Measurements from ENCODE around the gene KLHL34.

KLHL34 gene

DNA sequence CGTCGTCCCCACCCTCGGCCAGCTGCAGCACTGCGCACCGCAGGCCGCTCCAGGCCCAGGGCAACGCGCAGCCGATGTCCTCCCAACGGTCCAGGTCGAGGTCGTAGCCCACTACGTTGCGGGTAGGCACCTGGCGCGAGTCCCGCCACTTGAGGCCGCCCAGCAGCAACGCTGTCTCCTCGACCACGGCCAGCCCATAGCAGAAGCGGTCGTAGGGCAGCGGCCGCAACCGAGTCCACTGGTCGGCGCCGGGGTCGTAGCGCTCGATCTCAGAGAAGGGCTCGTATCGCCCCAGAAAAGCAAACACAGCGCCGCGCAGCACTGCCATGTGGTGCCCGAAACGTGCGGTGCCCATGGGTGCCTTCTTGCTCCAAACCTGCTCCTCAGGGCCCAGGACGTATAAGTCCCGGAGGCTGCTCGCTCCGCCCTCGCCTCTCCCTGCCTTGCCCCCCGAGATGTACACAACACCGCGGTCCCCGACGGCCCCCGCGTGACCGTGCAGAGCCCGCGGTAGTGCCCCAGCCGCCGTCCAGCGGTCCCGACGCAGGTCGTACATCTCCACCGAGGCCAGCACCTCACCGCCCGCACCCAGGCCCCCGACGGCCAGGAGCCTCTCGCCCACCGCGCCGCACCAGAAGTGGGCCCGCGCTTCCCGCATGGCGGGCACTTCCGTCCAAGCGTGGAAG lies 2.1 kb downstream of the KLHL34 start:
- no peak for DNase-seq (ENCODE audit: low spot score)

DNA sequence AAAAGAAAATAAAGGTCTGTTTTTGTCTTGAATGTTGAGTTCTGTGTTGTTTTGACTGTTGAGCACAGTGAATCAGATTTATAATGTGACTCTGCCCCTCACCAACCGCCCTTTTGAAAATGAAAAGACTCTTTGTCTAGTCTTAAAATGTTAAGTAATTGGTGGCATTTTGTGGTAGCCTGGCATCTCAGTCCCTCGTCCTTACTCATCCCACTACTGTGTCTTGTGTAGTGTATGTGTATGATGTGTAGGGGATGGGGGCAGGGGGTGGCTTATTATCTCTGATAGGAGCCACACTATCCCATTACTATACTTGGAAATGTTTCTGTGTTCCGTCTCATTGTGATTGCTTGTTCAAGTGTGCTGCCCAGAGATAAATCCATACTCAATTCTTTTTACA lies 12.2 kb downstream of the KLHL34 start:
- DNase-seq (ENCODE audit: low spot score): no peak

DNA sequence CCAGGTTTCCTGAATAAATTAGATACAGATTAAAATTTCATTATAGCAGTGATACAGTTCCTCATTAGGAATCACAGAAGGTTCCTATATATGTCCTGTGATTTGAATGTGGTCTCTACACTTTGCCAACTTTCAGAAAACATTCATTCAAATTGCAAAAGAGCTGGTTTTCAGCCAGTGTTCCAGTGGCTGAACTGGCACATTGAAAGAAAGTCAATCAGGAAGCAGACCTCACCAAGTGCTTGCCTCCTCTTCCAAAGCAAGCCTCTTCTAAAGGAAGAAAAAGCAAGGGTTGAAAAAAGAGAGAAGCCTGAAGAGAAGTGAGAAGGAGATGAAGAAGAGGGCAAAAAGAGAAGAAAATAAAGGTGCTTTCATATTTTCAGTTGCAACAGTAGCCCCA lies 12.7 kb downstream of the KLHL34 start:
- no peak for DNase-seq (ENCODE audit: low spot score)

DNA sequence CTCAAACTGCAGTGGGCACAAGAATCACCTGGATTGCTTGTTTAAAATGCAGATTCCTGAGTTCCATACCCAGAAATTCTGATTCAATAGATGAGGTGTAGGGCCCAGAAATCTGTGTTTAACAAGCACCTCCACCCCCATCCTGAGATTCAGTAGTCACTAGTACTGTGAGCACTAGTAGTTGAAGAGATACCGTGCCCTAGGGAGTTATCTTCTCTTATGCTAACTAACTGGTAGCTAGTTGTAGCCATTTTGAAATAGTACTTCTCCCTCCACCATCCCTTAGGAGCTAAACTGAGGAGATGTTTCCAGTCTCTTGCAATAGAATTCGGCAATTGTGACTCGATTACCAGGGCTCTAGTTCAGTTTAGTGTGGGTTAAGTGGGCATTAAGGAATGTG lies 18.4 kb downstream of the KLHL34 start:
- DNase-seq (ENCODE audit: low spot score): no peak

DNA sequence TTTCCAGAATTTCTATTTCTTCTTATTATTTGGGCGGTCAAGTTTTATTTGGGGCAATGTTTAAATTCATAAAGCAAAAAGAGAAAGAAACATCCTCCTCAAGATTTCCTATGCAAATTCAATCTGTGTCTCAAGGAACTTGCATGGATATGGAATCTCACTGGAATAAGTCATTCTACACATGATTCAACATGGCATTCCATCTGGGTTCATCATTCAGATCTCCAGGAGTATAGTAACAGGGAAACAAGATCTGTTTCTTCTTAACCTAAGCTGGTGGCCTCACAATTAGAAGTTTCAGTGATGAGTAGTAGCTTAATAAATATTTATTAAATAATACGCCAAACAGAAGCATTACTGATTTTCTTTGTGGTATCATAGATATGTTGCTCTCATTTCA lies 19.8 kb downstream of the KLHL34 start:
- DNase-seq (ENCODE audit: low spot score): peak; percentile 40

DNA sequence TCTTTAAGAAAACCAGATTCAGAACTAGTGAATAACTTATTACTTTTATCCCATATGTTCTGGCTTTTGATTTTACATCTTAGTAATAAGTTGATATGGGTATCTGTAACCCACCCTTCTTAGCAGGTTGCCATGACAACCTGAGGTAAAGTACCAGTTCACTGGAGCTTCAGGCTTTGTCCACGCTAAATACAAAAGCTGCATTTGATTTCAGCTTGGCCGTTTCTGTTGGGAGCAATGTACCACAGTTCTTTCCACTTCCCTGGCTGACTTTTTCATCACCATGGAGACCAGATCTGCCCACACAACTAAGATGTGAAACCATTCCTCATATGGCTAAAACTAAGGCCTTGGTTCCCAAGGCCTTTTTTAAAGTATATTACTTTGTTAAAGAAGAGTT lies 26.1 kb downstream of the KLHL34 start:
- DNase-seq (ENCODE audit: low spot score): no peak

DNA sequence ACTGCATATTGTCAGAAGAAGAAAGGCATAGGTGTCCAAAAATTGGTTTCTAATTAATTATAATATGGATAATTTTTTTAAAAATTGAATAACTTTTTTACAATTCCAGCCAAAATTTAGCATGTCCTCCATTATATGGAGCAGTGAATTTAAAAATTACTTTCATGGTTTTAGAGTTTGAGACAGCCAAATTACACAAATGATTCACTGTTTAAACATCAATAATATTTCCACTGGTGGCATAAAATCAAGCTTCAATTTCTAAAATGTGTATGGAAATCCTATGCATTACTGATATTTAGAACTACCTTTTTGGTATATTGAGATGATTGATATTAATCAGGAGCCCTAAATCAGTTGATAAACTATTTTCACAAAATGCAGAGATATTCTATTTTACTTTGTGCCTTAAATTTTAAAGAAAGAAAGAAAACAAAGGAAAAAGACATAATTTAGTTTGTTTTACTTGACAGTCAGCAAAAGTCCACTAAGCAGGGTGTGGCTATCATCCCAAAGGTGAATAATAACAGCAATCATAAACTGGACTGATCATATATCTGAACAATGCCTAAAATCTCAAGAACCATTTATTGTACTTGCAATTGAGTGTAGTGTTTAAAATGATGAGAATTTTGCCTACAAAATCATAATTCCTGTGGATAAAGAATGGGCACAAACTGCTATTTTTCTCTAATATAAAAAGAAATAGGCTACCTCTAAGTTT lies 34.2 kb downstream of the KLHL34 start:
- no peak for DNase-seq (ENCODE audit: low spot score)

DNA sequence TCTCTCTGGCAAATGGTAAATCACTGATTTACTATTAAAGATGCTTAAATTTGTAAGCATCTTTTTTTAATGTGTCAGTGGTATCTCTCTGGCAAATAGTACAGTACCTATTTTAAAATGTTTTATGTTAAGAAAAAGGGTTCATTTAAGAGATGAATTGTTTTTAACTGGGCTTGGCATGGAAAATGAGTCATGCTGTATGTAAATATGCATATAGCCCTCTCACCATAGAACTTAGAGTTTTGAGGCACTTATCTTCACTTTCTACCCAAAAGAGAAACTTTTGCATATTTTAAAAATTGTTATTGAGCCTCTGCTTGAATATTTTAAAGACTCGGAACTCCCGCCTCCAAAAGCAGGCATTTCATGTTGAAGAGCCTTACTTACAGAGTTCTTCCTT lies 37.9 kb downstream of the KLHL34 start:
- no peak for DNase-seq (ENCODE audit: low spot score)

DNA sequence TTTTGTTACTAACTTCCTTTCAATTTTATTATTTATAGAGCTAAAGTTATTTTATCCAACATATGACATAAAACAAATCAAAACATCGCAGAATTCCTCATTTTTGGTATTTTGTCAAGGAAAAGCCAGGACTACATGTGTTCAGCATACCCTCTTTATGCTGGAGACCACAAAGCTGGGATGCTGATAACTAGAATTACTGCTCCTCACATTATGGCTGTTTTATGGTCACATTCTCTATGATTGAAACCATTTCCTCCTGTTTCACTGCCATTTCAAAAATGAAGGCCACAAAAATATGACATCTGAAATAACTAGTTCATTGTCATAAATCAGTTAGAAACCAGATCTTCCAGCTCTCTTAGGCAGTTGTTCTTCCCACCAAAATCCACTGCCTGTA lies 41.7 kb downstream of the KLHL34 start:
- DNase-seq (ENCODE audit: low spot score): no peak

DNA sequence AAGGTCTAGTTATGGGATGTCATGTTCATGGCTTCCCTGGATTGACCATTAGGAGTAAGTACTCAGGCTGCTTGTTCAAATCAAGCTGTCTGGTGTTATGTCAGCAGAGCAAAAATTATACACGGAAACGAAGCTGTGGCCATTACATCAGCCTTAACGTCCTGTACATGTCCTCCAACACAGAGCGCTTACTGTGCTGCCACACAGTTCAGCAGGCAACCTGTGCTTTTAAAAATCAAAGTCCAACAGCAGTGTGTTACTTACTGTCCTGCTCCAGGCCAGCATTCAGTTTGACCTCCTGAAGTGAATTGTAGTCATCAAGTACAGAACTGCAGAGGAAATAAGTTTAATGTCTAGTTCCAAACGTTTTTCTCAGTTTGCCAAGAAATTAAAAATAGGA lies 46.0 kb downstream of the KLHL34 start:
- no peak for DNase-seq (ENCODE audit: low spot score)

DNA sequence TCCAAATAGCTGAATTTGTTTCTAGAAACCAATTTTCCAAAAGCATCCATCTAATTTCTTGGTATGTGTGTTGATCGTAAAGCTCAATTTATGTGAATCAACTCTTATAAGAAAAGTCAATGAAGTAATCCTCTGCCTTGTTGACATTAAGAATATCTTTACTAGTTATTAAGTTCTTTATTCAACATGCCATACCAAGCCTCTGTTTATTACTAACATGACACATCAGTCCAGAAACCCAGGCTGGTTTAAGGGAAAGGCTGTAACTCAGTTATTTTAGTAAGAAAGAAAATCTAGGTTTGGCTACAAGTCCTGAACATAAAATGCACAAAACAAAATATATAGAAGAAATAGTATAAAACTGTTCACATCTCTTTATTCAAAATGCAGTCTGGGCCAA lies 48.0 kb downstream of the KLHL34 start:
- no peak for DNase-seq (ENCODE audit: low spot score)

DNA sequence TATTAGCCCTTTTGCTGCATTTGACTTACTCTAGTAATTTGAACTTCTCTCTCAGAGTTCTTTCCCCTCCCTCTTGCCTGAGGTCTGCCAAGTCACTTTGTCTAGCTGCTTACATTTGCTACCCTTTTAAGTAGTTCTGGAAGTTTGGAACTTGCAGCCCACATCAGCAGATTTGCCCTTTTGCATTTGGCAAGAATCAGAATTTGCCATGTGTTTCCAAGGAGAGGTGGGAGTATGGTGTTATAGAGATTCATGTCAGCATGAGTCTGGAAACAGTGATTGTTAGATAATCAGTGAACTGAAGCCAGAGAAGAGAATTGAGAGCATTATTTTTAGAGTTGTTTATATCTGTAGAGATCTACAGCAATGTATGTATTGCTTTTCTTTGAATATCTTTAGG lies 52.1 kb downstream of the KLHL34 start:
- DNase-seq (ENCODE audit: low spot score): no peak

Data from GM03348 (cell line).